ENCODE measurements around the gene NDUFB2.

- TF ChIP-seq SUZ12 (IDR thresholded peaks at IDR 0.05) (no peak), FOXM1 (IDR thresholded peaks at IDR 0.05; ENCODE audit: borderline replicate concordance) (no peak), NFRKB (IDR thresholded peaks at IDR 0.05) (no peak), ELF4 (IDR thresholded peaks at IDR 0.05) (no peak), SP1 (IDR thresholded peaks at IDR 0.05) (no peak), FOXA1 (IDR thresholded peaks at IDR 0.05) (no peak), ZNF384 (IDR thresholded peaks at IDR 0.05) (no peak), PKNOX1 (IDR thresholded peaks at IDR 0.05) (no peak), TARDBP (IDR thresholded peaks at IDR 0.05) (no peak), ARNT (IDR thresholded peaks at IDR 0.05) (no peak), HDGF (IDR thresholded peaks at IDR 0.05; ENCODE audit: borderline replicate concordance) (no peak), BHLHE40 (IDR thresholded peaks at IDR 0.05; ENCODE audit: borderline replicate concordance) (no peak), L3MBTL2 (conservative IDR thresholded peaks at IDR 0.05) (no peak)
Observed at GRCh38 chr7:140654109-140654387, 42.5 kb upstream of the NDUFB2 start.
